Common myeloid progenitor, CD34-positive (primary cell): ENCODE data around the gene LRG1.

ENCODE experiments used
- CTCF ChIA-PET: fragments of 350-600 bp; sonication (Branson Sonifier 250); formaldehyde crosslinking; loops from one replicate; lab custom pipeline; 2021; ENCODE audit warnings: antibody characterized with exemption; lab: Charles Lee
- POLR2A ChIA-PET: fragments of 350-600 bp; sonication (Branson Sonifier 250); formaldehyde crosslinking; loops from one replicate; lab custom pipeline; 2021; ENCODE audit warnings: antibody characterized with exemption; lab: Charles Lee
- DNase-seq, 3 donors: peaks; one replicate each; pipeline versions ENCODE4 v3.0.0 to v3.0.0-alpha.2; 2013
- H3K27ac ChIP-seq, 2 experiments: 1 replicate in 1 of 2; 2 replicates in 1 of 2; pipeline ENCODE4 v1.7.0; 2013; ENCODE audit warnings: inconsistent platforms in 2 of 2, low read length in 2 of 2, mild to moderate bottlenecking in 2 of 2, low read depth in 1 of 2, moderate library complexity in 1 of 2; ENCODE audit not compliant: severe bottlenecking in 2 of 2, insufficient read depth in 1 of 2, poor library complexity in 1 of 2
- H3K27me3 ChIP-seq, 5 experiments: replicated peaks in 2 of 5; 1 replicate in 3 of 5; 2 replicates in 2 of 5; pipeline versions ENCODE4 v1.6.1 to v1.7.0; 2013; ENCODE audit warnings: low read length in 4 of 5, mild to moderate bottlenecking in 2 of 5, moderate library complexity in 2 of 5, inconsistent platforms in 1 of 5; ENCODE audit not compliant: insufficient read depth in 5 of 5, control insufficient read depth in 4 of 5
- H3K36me3 ChIP-seq, 4 experiments: 1 replicate in 2 of 4; 2 replicates in 2 of 4; pipeline versions ENCODE4 v1.6.1 to v1.7.0; 2013; ENCODE audit warnings: low read length in 3 of 4, control low read depth in 1 of 4, mild to moderate bottlenecking in 1 of 4; ENCODE audit not compliant: control insufficient read depth in 4 of 4, insufficient read depth in 4 of 4
- H3K4me1 ChIP-seq, 4 experiments: 1 replicate in 3 of 4; 2 replicates in 1 of 4; pipeline versions ENCODE4 v1.6.1 to v1.7.1; 2013; ENCODE audit warnings: low read length in 3 of 4, mild to moderate bottlenecking in 3 of 4, control low read depth in 1 of 4, inconsistent platforms in 1 of 4, moderate library complexity in 1 of 4; ENCODE audit not compliant: control insufficient read depth in 4 of 4, insufficient read depth in 4 of 4; ENCODE audit errors: control extremely low read depth in 1 of 4
- H3K4me3 ChIP-seq, 7 experiments: 1 replicate in 4 of 7; 2 replicates in 3 of 7; pipeline versions ENCODE4 v1.5.1 to v1.7.0; 2013; ENCODE audit warnings: mild to moderate bottlenecking in 7 of 7, low read length in 6 of 7, moderate library complexity in 6 of 7, inconsistent platforms in 2 of 7, low read depth in 2 of 7, control low read depth in 1 of 7; ENCODE audit not compliant: insufficient read depth in 4 of 7, control insufficient read depth in 1 of 7; ENCODE audit errors: extremely low read depth in 1 of 7
- H3K9me3 ChIP-seq, 5 experiments: 1 replicate in 4 of 5; 2 replicates in 1 of 5; pipeline versions ENCODE4 v1.6.1 to v1.7.1; 2013; ENCODE audit warnings: low read length in 4 of 5, mild to moderate bottlenecking in 2 of 5, inconsistent platforms in 1 of 5, low read depth in 1 of 5, moderate library complexity in 1 of 5; ENCODE audit not compliant: control insufficient read depth in 4 of 5, insufficient read depth in 2 of 5; ENCODE audit errors: control extremely low read depth in 1 of 5
- WGBS: methylation state at CpG from one replicate; pipeline ENCODE4 v1.1.5; 2013; ENCODE audit not compliant: insufficient coverage; 5-methylcytosine and 5-hydroxymethylcytosine counted together

LRG1 gene

GRCh38 chr19:4510435-4511255, 29.2 kb downstream of the LRG1 start:
- no peaks in the 10 kb centered on the region for H3K9me3 ChIP-seq
- 89% methylated on average over 35 of the region's 37 CpGs for WGBS
- no peak overlapping the region for H3K27ac ChIP-seq
- peaks cover 0 to 3% (median under 1%) of the 10 kb centered on the region in 4 experiments for H3K36me3 ChIP-seq
- peaks cover 0 to 9% (median 4%) of the 10 kb centered on the region in 4 experiments for H3K4me1 ChIP-seq
- CTCF ChIA-PET = interaction anchor here (1.6 kb wide), 1 partner anchor 11 kb away, joined by 7 read pairs; no protein-coding TSS in a partner anchor
- no peak for DNase-seq
- H3K27me3 ChIP-seq = no peaks in the 10 kb centered on the region
- H3K4me3 ChIP-seq = no peak overlapping the region
- POLR2A ChIA-PET = no interaction called here

GRCh38 chr19:4508698-4509097, 31.1 kb downstream of the LRG1 start:
- H3K27me3 ChIP-seq = no peaks in the 10 kb centered on the region
- no peak overlapping the region for H3K27ac ChIP-seq
- POLR2A ChIA-PET = no interaction called here
- H3K4me3 ChIP-seq = no peak overlapping the region
- WGBS = 96% methylated on average over 12 of the region's 21 CpGs
- H3K4me1 ChIP-seq = peaks cover 0 to 9% (median 4%) of the 10 kb centered on the region in 4 experiments
- H3K36me3 ChIP-seq = peaks cover 0 to 18% (median 9%) of the 10 kb centered on the region in 4 experiments
- no peak for DNase-seq
- no peaks in the 10 kb centered on the region for H3K9me3 ChIP-seq
- CTCF ChIA-PET = interaction anchor here (0.6 to 3.4 kb wide), 3 partner anchors 12 to 521 kb away, joined by 4 to 20 read pairs (median 7); no protein-coding TSS in a partner anchor

- 96% methylated on average over 17 of the region's 17 CpGs for WGBS
- CTCF ChIA-PET = interaction anchor here (3.4 kb wide), 1 partner anchor 16 kb away, joined by 20 read pairs; no protein-coding TSS in a partner anchor
- POLR2A ChIA-PET = no interaction called here
These were observed 32.0 kb downstream of the LRG1 start for GRCh38 chr19:4507804-4508203.

GRCh38 chr19:4507150-4507452, 32.7 kb downstream of the LRG1 start:
- no peak for DNase-seq
- Histone ChIP-seq H3K36me3 (peaks cover 0 to 33% (median 19%) of the 10 kb centered on the region in 4 experiments), H3K4me3 (no peak overlapping the region), H3K27ac (no peak overlapping the region), H3K9me3 (no peaks in the 10 kb centered on the region), H3K27me3 (no peaks in the 10 kb centered on the region), H3K4me1 (peaks cover 0 to 9% (median 4%) of the 10 kb centered on the region in 4 experiments)
- WGBS = 99% methylated on average over 12 of the region's 12 CpGs
- ChIA-PET POLR2A (no interaction called here), CTCF (interaction anchor here (3.4 kb wide), 1 partner anchor 17 kb away, joined by 20 read pairs; no protein-coding TSS in a partner anchor)

More at GRCh38 chr19:4507804-4508203, 32.0 kb downstream of the LRG1 start:
- Histone ChIP-seq H3K4me3 (no peak overlapping the region), H3K4me1 (peaks cover 0 to 9% (median 4%) of the 10 kb centered on the region in 4 experiments), H3K27ac (no peak overlapping the region), H3K9me3 (no peaks in the 10 kb centered on the region), H3K36me3 (peaks cover 0 to 26% (median 14%) of the 10 kb centered on the region in 4 experiments), H3K27me3 (no peaks in the 10 kb centered on the region)
- DNase-seq = no peak

GRCh38 chr19:4506449-4507149, 33.2 kb downstream of the LRG1 start:
- H3K4me3 ChIP-seq = no peak overlapping the region
- DNase-seq = peak; percentile 21 to 65 (median 57)
- H3K9me3 ChIP-seq = no peaks in the 10 kb centered on the region
- WGBS = 97% methylated on average over 14 of the region's 17 CpGs
- H3K27ac ChIP-seq = no peak overlapping the region
- ChIA-PET POLR2A (no interaction called here), CTCF (interaction anchor here (3.4 kb wide), 1 partner anchor 17 kb away, joined by 20 read pairs; no protein-coding TSS in a partner anchor)
- peaks cover 0 to 9% (median 4%) of the 10 kb centered on the region in 4 experiments for H3K4me1 ChIP-seq
- no peaks in the 10 kb centered on the region for H3K27me3 ChIP-seq
- peaks cover 0 to 36% (median 22%) of the 10 kb centered on the region in 4 experiments for H3K36me3 ChIP-seq

- Histone ChIP-seq H3K4me3 (no peak overlapping the region), H3K9me3 (no peaks in the 10 kb centered on the region), H3K27me3 (no peaks in the 10 kb centered on the region), H3K36me3 (peaks cover 0 to 44% (median 28%) of the 10 kb centered on the region in 4 experiments), H3K27ac (no peak overlapping the region), H3K4me1 (peaks cover 0 to 9% (median 4%) of the 10 kb centered on the region in 4 experiments)
- 97% methylated on average over 32 of the region's 34 CpGs for WGBS
- DNase-seq = no peak
- ChIA-PET CTCF (no interaction called here), POLR2A (no interaction called here)
These were observed 34.0 kb downstream of the LRG1 start for GRCh38 chr19:4505570-4506448.
